Activated CD4-positive, alpha-beta T cell treated with anti-CD3 and anti-CD28 coated beads for 36 hours (primary cell): ENCODE data around the gene SPON1. TPM values are rescaled to one million over a fixed set of nuclear protein-coding genes. Genes with fewer than 3 reads are reported as not detected.
"Not testable (repeated sequence)": the region's sequence is repeated elsewhere in the genome, so short reads cannot be mapped to it uniquely, and the experiment has no call there.

Source experiments
- ATAC-seq: fragments of 200-7000 bp; cut with Tn5 transposase; one replicate; pipeline ENCODE4 v1.10.0; 2021; ENCODE audit warnings: mild to moderate bottlenecking, moderate library complexity
- CTCF ChIA-PET: fragments of 350-600 bp; sonication (Branson Sonifier 250); formaldehyde crosslinking; loops from one replicate; lab custom pipeline; 2021; ENCODE audit warnings: antibody characterized with exemption; lab: Charles Lee
- POLR2A ChIA-PET: fragments of 350-600 bp; sonication (Branson Sonifier 250); formaldehyde crosslinking; loops from one replicate; lab custom pipeline; 2021; ENCODE audit warnings: antibody characterized with exemption, inconsistent platforms; lab: Charles Lee
- DNase-seq: peaks from one replicate; pipeline ENCODE4 v3.0.0-alpha.2; 2020
- H3K27ac Mint-ChIP-seq: one replicate; pipeline ENCODE4 v1.8.0; 2021; ENCODE audit warnings: mixed read lengths
- H3K27me3 Mint-ChIP-seq: one replicate; pipeline ENCODE4 v1.8.0; 2021; ENCODE audit warnings: mixed read lengths
- H3K36me3 Mint-ChIP-seq: one replicate; pipeline ENCODE4 v1.8.0; 2021; ENCODE audit warnings: low read depth, mixed read lengths
- H3K4me1 Mint-ChIP-seq: one replicate; pipeline ENCODE4 v1.8.0; 2021; ENCODE audit warnings: mixed read lengths
- H3K4me3 Mint-ChIP-seq: one replicate; pipeline ENCODE4 v1.8.0; 2021; ENCODE audit warnings: mild to moderate bottlenecking, moderate library complexity, mixed read lengths
- H3K9me3 Mint-ChIP-seq: one replicate; pipeline ENCODE4 v1.8.0; 2021; ENCODE audit warnings: low read depth, mixed read lengths
- intact Hi-C, 2 experiments: fragments of 100-400 bp; cut with DNase I in 1 of 2; cut with micrococcal nuclease in 1 of 2; formaldehyde crosslinking; loops; one replicate each; pipeline versions ENCODE4 v1.14.2 to v1.15.1; 2022 to 2024; cut with DNase I, micrococcal nuclease
- total RNA-seq, 2 experiments: library from RNA; stranded (reverse); gene quantifications; one replicate each; pipeline ENCODE4 v1.2.3, GENCODE V29; 2021

Gene SPON1
- total RNA-seq, 2 experiments from 2014 or later, result 0.26 to 0.41 TPM

DNA sequence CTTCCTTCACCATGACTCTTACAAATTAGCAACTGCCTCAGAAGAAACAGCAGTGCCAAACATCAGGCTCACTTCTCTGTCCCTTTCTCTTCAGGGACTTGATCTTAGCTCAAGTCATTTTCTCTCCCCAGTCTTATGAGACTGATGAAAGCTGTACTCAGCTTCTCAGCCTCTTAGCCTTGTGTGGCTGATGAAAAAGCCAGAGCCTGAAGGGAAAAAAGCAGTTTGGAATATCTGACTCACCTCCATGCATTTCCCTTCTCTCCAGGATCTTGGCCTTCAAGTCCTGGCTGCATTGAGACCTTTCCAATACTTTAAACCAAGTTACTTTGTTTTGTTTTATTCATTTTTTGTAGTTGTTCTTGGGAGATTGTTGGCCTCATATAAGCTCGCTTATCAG, 195.9 kb downstream of the SPON1 start:
- ATAC-seq, result no peak
- H3K36me3 Mint-ChIP-seq, result peaks cover 4% of the 10 kb centered on the region
- POLR2A ChIA-PET, result no interaction called here
- CTCF ChIA-PET, result interaction anchor here (1.4 to 2.1 kb wide), 2 partner anchors 9 to 10 kb away, joined by 3 to 14 read pairs; no protein-coding TSS in a partner anchor
- no peak overlapping the region for H3K4me3 Mint-ChIP-seq
- intact Hi-C loops, result no loop called here
- no peak for DNase-seq
- H3K9me3 Mint-ChIP-seq, result peaks cover 20% of the 10 kb centered on the region
- no peaks in the 10 kb centered on the region for H3K27me3 Mint-ChIP-seq
- no peaks in the 10 kb centered on the region for H3K4me1 Mint-ChIP-seq
- no peak overlapping the region for H3K27ac Mint-ChIP-seq

GRCh38 chr11:14163576-14163975, 201.1 kb downstream of the SPON1 start:
- Mint-ChIP-seq H3K36me3 (peaks cover 6% of the 10 kb centered on the region), H3K4me3 (no peak overlapping the region), H3K9me3 (peaks cover 21% of the 10 kb centered on the region), H3K4me1 (peaks cover 5% of the 10 kb centered on the region), H3K27ac (no peak overlapping the region), H3K27me3 (no peaks in the 10 kb centered on the region)
- DNase-seq (no peak), ATAC-seq (no peak)
- intact Hi-C loops, result no loop called here
- ChIA-PET CTCF (interaction anchor here (2.8 kb wide), 1 partner anchor 15 kb away, joined by 8 read pairs; no protein-coding TSS in a partner anchor), POLR2A (no interaction called here)

- H3K27ac Mint-ChIP-seq, H3K9me3 Mint-ChIP-seq, H3K27me3 Mint-ChIP-seq, intact Hi-C loops, POLR2A ChIA-PET, CTCF ChIA-PET, H3K36me3 Mint-ChIP-seq, DNase-seq, ATAC-seq, H3K4me3 Mint-ChIP-seq: not testable (repeated sequence)
- H3K4me1 Mint-ChIP-seq, result peaks cover 11% of the 10 kb centered on the region
These were observed 211.2 kb downstream of the SPON1 start for GRCh38 chr11:14173679-14174078.

GRCh38 chr11:14179116-14179820, 216.7 kb downstream of the SPON1 start:
- Mint-ChIP-seq H3K36me3 (no peaks in the 10 kb centered on the region), H3K9me3 (no peaks in the 10 kb centered on the region), H3K27me3 (no peaks in the 10 kb centered on the region), H3K4me3 (no peak overlapping the region), H3K27ac (no peak overlapping the region), H3K4me1 (peaks cover 11% of the 10 kb centered on the region)
- POLR2A ChIA-PET, result no interaction called here
- no peak for DNase-seq
- CTCF ChIA-PET, result no interaction called here
- ATAC-seq, result no peak
- intact Hi-C loops, result no loop called here

GRCh38 chr11:14181121-14181520, 218.6 kb downstream of the SPON1 start:
- peaks cover 9% of the 10 kb centered on the region for H3K4me1 Mint-ChIP-seq
- no peak for ATAC-seq
- no peaks in the 10 kb centered on the region for H3K9me3 Mint-ChIP-seq
- no peak overlapping the region for H3K27ac Mint-ChIP-seq
- no peaks in the 10 kb centered on the region for H3K27me3 Mint-ChIP-seq
- intact Hi-C loops, result no loop called here
- ChIA-PET CTCF (no interaction called here), POLR2A (no interaction called here)
- H3K36me3 Mint-ChIP-seq, result no peaks in the 10 kb centered on the region
- no peak overlapping the region for H3K4me3 Mint-ChIP-seq
- no peak for DNase-seq

DNA sequence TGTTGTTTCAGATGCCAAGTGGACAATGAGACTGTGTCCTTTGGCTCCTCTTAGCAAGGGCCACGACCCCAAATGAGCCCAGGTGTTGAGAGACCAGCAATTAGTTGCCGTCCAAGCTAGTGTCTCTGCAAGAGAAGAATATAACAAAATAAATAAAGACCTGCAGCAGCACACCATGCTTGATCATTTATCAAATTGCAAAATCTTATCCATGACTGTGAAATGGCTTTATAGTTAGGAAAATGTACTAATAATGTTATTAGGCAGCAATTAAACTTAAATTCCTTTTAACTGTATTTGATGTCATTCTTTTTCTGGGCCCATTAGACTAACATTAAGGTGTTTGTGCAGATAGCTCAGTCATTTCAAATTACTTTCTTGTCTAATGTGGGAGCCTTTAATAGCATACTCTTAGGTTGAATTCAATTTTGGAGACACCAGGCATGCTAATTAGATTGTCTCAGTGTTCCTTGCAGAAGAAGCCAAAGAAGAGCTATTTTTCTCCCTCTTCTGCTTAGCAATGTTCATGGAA, 220.4 kb downstream of the SPON1 start:
- CTCF ChIA-PET, result interaction anchor here (0.9 kb wide), 1 partner anchor 12 kb away, joined by 4 read pairs; no protein-coding TSS in a partner anchor
- no peak overlapping the region for H3K27ac Mint-ChIP-seq
- no peaks in the 10 kb centered on the region for H3K27me3 Mint-ChIP-seq
- POLR2A ChIA-PET, result no interaction called here
- no peak overlapping the region for H3K4me3 Mint-ChIP-seq
- no peaks in the 10 kb centered on the region for H3K4me1 Mint-ChIP-seq
- no peaks in the 10 kb centered on the region for H3K9me3 Mint-ChIP-seq
- no peak for DNase-seq
- no peaks in the 10 kb centered on the region for H3K36me3 Mint-ChIP-seq
- intact Hi-C loops, result no loop called here
- no peak for ATAC-seq

DNA sequence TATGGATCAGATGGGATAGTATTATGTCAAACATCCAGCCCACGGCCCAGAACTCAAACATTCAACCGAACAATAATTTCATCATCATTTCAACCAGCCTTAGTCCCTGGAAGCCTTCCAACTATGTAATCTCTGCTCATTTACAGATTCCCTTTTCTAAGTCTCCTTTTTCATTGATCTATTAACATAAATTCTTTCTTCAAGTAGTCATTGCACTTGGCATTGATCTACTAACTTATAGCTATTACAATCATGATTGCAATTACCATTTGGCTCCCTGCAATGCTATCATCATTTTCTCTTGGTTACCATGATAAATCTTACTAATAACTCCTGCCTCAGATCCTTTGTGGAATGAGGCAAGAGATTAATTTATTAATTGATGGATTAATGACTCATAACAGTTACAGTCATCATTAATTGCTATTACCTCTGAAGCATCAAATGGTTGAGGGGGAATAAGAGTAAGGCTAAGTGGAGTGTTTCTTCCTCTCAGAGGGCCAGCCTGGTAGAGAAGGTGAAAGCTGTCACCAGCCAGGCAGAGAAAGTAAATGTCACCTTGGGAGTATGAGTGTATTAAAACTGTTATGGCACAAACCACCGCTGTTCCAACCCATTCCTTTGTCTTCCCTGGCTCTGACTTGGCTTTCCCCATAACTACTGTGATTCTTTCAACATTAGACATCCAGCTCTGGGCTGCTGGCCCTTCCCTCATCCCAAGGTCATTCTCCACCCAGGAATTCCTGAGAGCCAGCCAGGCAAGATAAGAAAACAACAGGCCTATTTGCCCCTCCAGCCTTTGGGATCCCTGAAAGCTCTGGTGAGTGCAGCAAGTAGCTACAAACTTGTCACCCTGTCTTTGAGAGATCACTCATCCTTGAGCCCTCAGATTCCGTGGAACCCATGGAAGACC, 221.8 kb downstream of the SPON1 start:
- ChIA-PET CTCF (interaction anchor here (0.8 kb wide), 1 partner anchor 10 kb away, joined by 3 read pairs; no protein-coding TSS in a partner anchor), POLR2A (no interaction called here)
- Mint-ChIP-seq H3K27me3 (no peaks in the 10 kb centered on the region), H3K4me1 (no peaks in the 10 kb centered on the region), H3K4me3 (no peak overlapping the region), H3K9me3 (no peaks in the 10 kb centered on the region), H3K36me3 (no peaks in the 10 kb centered on the region), H3K27ac (no peak overlapping the region)
- DNase-seq (no peak), ATAC-seq (no peak)
- intact Hi-C loops, result no loop called here

- ChIA-PET POLR2A (no interaction called here), CTCF (interaction anchor here (1.0 kb wide), 1 partner anchor 21 kb away, joined by 3 read pairs; no protein-coding TSS in a partner anchor)
- Mint-ChIP-seq H3K4me3 (no peak overlapping the region), H3K4me1 (no peaks in the 10 kb centered on the region), H3K27ac (no peak overlapping the region), H3K36me3 (no peaks in the 10 kb centered on the region), H3K27me3 (no peaks in the 10 kb centered on the region), H3K9me3 (no peaks in the 10 kb centered on the region)
- intact Hi-C loops, result no loop called here
- no peak for ATAC-seq
- no peak for DNase-seq
These were observed 222.9 kb downstream of the SPON1 start for GRCh38 chr11:14185461-14185860.

DNA sequence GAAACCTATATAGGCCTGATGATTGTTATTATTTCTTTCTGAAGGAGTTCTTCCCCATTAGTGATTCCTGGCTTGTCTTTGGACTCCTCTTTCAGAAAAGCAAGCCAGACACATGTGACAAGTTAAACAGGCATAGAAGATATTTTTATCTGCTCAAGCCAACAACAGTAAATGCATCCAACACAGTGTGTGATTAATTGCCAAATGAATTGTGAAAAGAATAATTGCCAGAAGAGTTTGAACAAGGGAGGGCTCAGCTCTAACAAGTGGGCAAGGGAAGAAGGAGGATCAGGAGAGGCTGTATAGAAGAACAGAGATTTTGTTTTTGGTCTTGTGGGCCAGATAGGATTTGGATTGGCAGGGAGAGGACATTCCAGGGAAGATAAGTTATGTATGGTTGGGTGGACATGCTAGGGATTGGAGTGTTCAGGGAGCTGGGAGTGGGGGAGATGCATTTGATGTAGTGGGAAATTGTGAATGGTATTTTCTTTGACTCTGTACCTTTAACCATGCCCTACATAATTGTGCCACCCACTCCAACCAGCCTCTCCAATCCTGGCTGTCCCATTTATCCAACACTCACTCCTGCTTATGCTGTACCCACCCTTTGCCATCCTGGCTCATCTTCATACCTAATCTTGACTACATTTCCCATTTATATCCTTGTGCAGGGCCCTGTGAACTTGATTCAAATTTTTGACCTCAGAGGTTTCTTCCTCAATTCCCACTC, 223.7 kb downstream of the SPON1 start:
- H3K4me3 Mint-ChIP-seq, result no peak overlapping the region
- intact Hi-C loops, result no loop called here
- ChIA-PET CTCF (interaction anchor here (0.6 to 1.0 kb wide), 2 partner anchors 12 to 21 kb away, joined by 3 read pairs; no protein-coding TSS in a partner anchor), POLR2A (no interaction called here)
- no peaks in the 10 kb centered on the region for H3K27me3 Mint-ChIP-seq
- DNase-seq (no peak), ATAC-seq (no peak)
- H3K4me1 Mint-ChIP-seq, result no peaks in the 10 kb centered on the region
- no peak overlapping the region for H3K27ac Mint-ChIP-seq
- H3K36me3 Mint-ChIP-seq, result no peaks in the 10 kb centered on the region
- no peaks in the 10 kb centered on the region for H3K9me3 Mint-ChIP-seq

DNA sequence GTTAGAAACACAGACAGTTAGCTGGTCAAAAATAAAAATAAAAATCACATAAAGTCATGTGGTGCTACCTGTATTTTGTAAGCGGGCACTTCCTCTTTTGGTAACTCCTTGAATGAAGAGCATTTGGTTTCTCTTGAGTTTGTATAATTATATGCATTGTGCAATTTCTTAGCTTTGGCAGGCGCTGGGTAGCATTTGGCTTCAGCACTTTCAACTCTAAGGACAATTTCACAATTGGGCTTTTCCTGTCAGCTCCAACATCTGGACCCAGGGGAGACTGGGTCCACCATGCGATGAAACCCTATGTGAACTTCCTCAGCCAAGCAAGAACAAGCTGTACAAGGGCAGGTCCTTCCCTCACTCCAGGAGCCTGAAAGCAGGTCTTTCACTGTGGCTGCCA, 227.4 kb downstream of the SPON1 start:
- intact Hi-C loops, result no loop called here
- H3K4me1 Mint-ChIP-seq, result no peaks in the 10 kb centered on the region
- no peaks in the 10 kb centered on the region for H3K9me3 Mint-ChIP-seq
- no peaks in the 10 kb centered on the region for H3K27me3 Mint-ChIP-seq
- H3K27ac Mint-ChIP-seq, result no peak overlapping the region
- H3K4me3 Mint-ChIP-seq, result no peak overlapping the region
- ATAC-seq (no peak), DNase-seq (no peak)
- no peaks in the 10 kb centered on the region for H3K36me3 Mint-ChIP-seq
- CTCF ChIA-PET, result interaction anchor here (1.4 kb wide), 1 partner anchor 10 kb away, joined by 5 read pairs; no protein-coding TSS in a partner anchor
- POLR2A ChIA-PET, result no interaction called here
